ENCODE data around the gene SUSD5. TPM values are rescaled to one million over a fixed set of nuclear protein-coding genes. Genes with fewer than 3 reads are reported as not detected.

The SUSD5 gene
- total RNA-seq, 3 donors from 2014 or later: 0.66 to 4.2 (median 3.8) TPM

GRCh38 chr3:33103480-33103879 is 115.1 kb downstream of the SUSD5 start:
- DNase-seq (ENCODE audit: low spot score in 2 of 2): no peak
- no peak overlapping the region for H3K27ac ChIP-seq
- no peaks in the 10 kb centered on the region for H3K9me3 ChIP-seq
- intact Hi-C loops (cut with DNase I; ENCODE audit: low total_unique reads): no loop called here
- no peaks in the 10 kb centered on the region for H3K27me3 ChIP-seq
- H3K36me3 ChIP-seq: no peaks in the 10 kb centered on the region
- TF ChIP-seq POLR2A (IDR thresholded peaks at IDR 0.05) (no peak), CTCF (IDR thresholded peaks at IDR 0.05) (no peak), POLR2AphosphoS5 (IDR thresholded peaks at IDR 0.05) (no peak)
- H3K4me3 ChIP-seq: no peak overlapping the region
- no peaks in the 10 kb centered on the region for H3K4me1 ChIP-seq

- intact Hi-C loops (cut with DNase I; ENCODE audit: low total_unique reads): no loop called here
- H3K36me3 ChIP-seq: no peaks in the 10 kb centered on the region
- no peaks in the 10 kb centered on the region for H3K9me3 ChIP-seq
- TF ChIP-seq POLR2A (IDR thresholded peaks at IDR 0.05) (no peak), POLR2AphosphoS5 (IDR thresholded peaks at IDR 0.05) (no peak), CTCF (IDR thresholded peaks at IDR 0.05) (no peak)
- no peaks in the 10 kb centered on the region for H3K27me3 ChIP-seq
- no peak for DNase-seq (ENCODE audit: low spot score in 2 of 2)
- no peak overlapping the region for H3K27ac ChIP-seq
- no peaks in the 10 kb centered on the region for H3K4me1 ChIP-seq
- H3K4me3 ChIP-seq: no peak overlapping the region
These were observed 115.6 kb downstream of the SUSD5 start for GRCh38 chr3:33103034-33103433.

GRCh38 chr3:33100229-33100628 is 118.4 kb downstream of the SUSD5 start:
- DNase-seq (ENCODE audit: low spot score in 2 of 2): no peak
- H3K27me3 ChIP-seq: no peaks in the 10 kb centered on the region
- TF ChIP-seq POLR2A (IDR thresholded peaks at IDR 0.05) (no peak), POLR2AphosphoS5 (IDR thresholded peaks at IDR 0.05) (no peak), CTCF (IDR thresholded peaks at IDR 0.05) (no peak)
- H3K4me1 ChIP-seq: peaks cover 0 to 3% of the 10 kb centered on the region in 2 donors
- intact Hi-C loops (cut with DNase I; ENCODE audit: low total_unique reads): no loop called here
- no peaks in the 10 kb centered on the region for H3K9me3 ChIP-seq
- H3K4me3 ChIP-seq: no peak overlapping the region
- H3K27ac ChIP-seq: no peak overlapping the region
- H3K36me3 ChIP-seq: no peaks in the 10 kb centered on the region

Other genes starting within 250 kb of the SUSD5 start
- gene GLB1, start 121.7 kb downstream of the SUSD5 start, total RNA-seq: 10 to 100 TPM; 42.3 to 70.2 (median 51.1) TPM
- gene TMPPE, start 121.7 kb downstream of the SUSD5 start, total RNA-seq: 10 to 100 TPM in 1 of 3 donors, 1 to 10 TPM in 2; 6.9 to 10.1 (median 7.2) TPM
- gene CRTAP, start 104.8 kb downstream of the SUSD5 start, total RNA-seq: 100 to 1,000 TPM; 158 to 535 (median 180) TPM
- gene FBXL2, start 58.6 kb upstream of the SUSD5 start, total RNA-seq: 10 to 100 TPM in 2 of 3 donors, 1 to 10 TPM in 1; 7.7 to 24.9 (median 19.7) TPM
- 10 to 100 TPM; 55.2 to 73.8 (median 69.5) TPM for gene UBP1, start 221.6 kb upstream of the SUSD5 start, total RNA-seq

Data from breast epithelium (tissue), 4 donors.